Panc1 (cell line): ENCODE data around the gene MTRF1L. TPM values are rescaled to one million over a fixed set of nuclear protein-coding genes. Genes with fewer than 3 reads are reported as not detected.

ENCODE experiments used
- ATAC-seq: fragments of 200-7000 bp; cut with Tn5 transposase; 2 replicates; pipeline ENCODE4 v1.9.1; 2020; ENCODE audit warnings: mild to moderate bottlenecking, moderate library complexity
- BruUV-seq: library from RNA; stranded (reverse); fragments of 400-500 nt; replicated peaks from 2 replicates; lab custom pipeline; 2021; lab: Mats Ljungman, UMichigan
- CTCF ChIA-PET: fragments of 300-600 bp; sonication (Branson Sonifier 250); formaldehyde crosslinking; loops from one replicate; lab custom pipeline; 2022; ENCODE audit warnings: antibody characterized with exemption; lab: Charles Lee
- POLR2A ChIA-PET: fragments of 300-600 bp; sonication (Branson Sonifier 250); formaldehyde crosslinking; loops from one replicate; lab custom pipeline; 2022; ENCODE audit warnings: antibody characterized with exemption; lab: Charles Lee
- DNase-seq: peaks from one replicate; pipeline ENCODE4 v3.0.0-alpha.2; 2010; ENCODE audit warnings: low read depth, low spot score
- H3K27ac ChIP-seq: 2 replicates; pipeline ENCODE4 v1.5.1; 2011; ENCODE audit warnings: mild to moderate bottlenecking, low read length, inconsistent platforms
- H3K27me3 ChIP-seq: fragments of 200-500 bp; sonication (Bioruptor generic); 2 replicates; pipeline ENCODE4 v1.6.0; 2014; ENCODE audit warnings: low read length, inconsistent platforms; ENCODE audit not compliant: control insufficient read depth, insufficient read depth
- H3K36me3 ChIP-seq: fragments of 200-500 bp; sonication (Bioruptor generic); 2 replicates; pipeline ENCODE4 v1.5.1; 2014; ENCODE audit warnings: inconsistent platforms, mild to moderate bottlenecking, low read length, moderate library complexity; ENCODE audit not compliant: control insufficient read depth, insufficient read depth
- H3K4me1 ChIP-seq: 2 replicates; pipeline ENCODE4 v1.5.1; 2011; ENCODE audit warnings: inconsistent platforms, mild to moderate bottlenecking, low read length, moderate library complexity; ENCODE audit not compliant: control insufficient read depth, insufficient read depth
- H3K4me3 ChIP-seq, 2 experiments: 2 replicates each; pipeline ENCODE4 v1.5.1; 2011 to 2012; ENCODE audit warnings: low read depth in 2 of 2, low read length in 2 of 2, mild to moderate bottlenecking in 2 of 2, inconsistent platforms in 1 of 2, moderate library complexity in 1 of 2
- H3K9me3 ChIP-seq: fragments of 200-500 bp; sonication (Bioruptor generic); 2 replicates; pipeline ENCODE4 v1.5.1; 2014; ENCODE audit warnings: low read depth, mild to moderate bottlenecking, inconsistent platforms, low read length, moderate library complexity; ENCODE audit not compliant: control insufficient read depth, insufficient read depth
- CTCF ChIP-seq: fragments of 450-650 bp; IDR thresholded peaks from 2 replicates; pipeline ENCODE4 v1.5.1; 2017; ENCODE audit warnings: mild to moderate bottlenecking
- POLR2AphosphoS5 ChIP-seq: IDR thresholded peaks from 2 replicates; pipeline ENCODE4 v1.6.1; 2012; ENCODE audit warnings: mild to moderate bottlenecking, low read depth, low read length, moderate library complexity
- REST ChIP-seq, 2 experiments: IDR thresholded peaks; 2 replicates each; pipeline ENCODE4 v1.6.1; 2011 to 2012; ENCODE audit warnings: low read depth in 2 of 2, control low read depth in 1 of 2, low read length in 1 of 2, mild to moderate bottlenecking in 1 of 2, moderate library complexity in 1 of 2; ENCODE audit not compliant: insufficient read depth in 1 of 2
- SIN3A ChIP-seq: IDR thresholded peaks from 2 replicates; pipeline ENCODE4 v1.6.1; 2012; ENCODE audit warnings: low read depth, mild to moderate bottlenecking, low read length, moderate library complexity, borderline replicate concordance; ENCODE audit not compliant: insufficient read depth
- TCF7L2 ChIP-seq: IDR thresholded peaks from 2 replicates; pipeline ENCODE4 v1.6.1; 2011; ENCODE audit warnings: mild to moderate bottlenecking, low read depth, low read length, inconsistent platforms
- in situ Hi-C: cut with HindIII; loops from 2 replicates; pipeline ENCODE4 v1.10.0; 2016; ENCODE audit warnings: low sequenced_read_pairs, low pct_unique_long_range_greater_than_20kb
- intact Hi-C: fragments of 100-400 bp; cut with micrococcal nuclease; formaldehyde crosslinking; loops from one replicate; pipeline ENCODE4 v1.10.0; 2022; ENCODE audit not compliant: unreplicated experiment
- total RNA-seq: library from RNA; stranded (reverse); gene quantifications from one replicate; pipeline ENCODE4 v1.2.1, GENCODE V29; 2021; ENCODE audit not compliant: unreplicated experiment

MTRF1L gene
- total RNA-seq, 1 experiment from 2014 or later = 22.7 TPM

GRCh38 chr6:152978058-152978457 lies 24.5 kb downstream of the MTRF1L start:
- H3K27ac ChIP-seq = no peak overlapping the region
- CTCF ChIA-PET = no interaction called here
- peaks cover 56% of the 10 kb centered on the region for H3K36me3 ChIP-seq
- H3K4me1 ChIP-seq = peaks cover 43% of the 10 kb centered on the region
- in situ Hi-C loops = no loop called here
- H3K27me3 ChIP-seq = no peaks in the 10 kb centered on the region
- DNase-seq (no peak), ATAC-seq (no peak)
- H3K9me3 ChIP-seq = no peaks in the 10 kb centered on the region
- intact Hi-C loops = no loop called here
- no peak overlapping the region for H3K4me3 ChIP-seq
- POLR2A ChIA-PET = interaction anchor here (0.6 to 0.7 kb wide), 2 partner anchors 291 to 1287 kb away, joined by 3 to 10 read pairs; no protein-coding TSS in a partner anchor
- BruUV-seq = no TSS peak
- no peak for TF ChIP-seq TCF7L2
- no peak for TF ChIP-seq CTCF
- TF ChIP-seq POLR2AphosphoS5 = no peak
- no peak for TF ChIP-seq SIN3A
- no peak for TF ChIP-seq REST (IDR thresholded peaks at IDR 0.05; ENCODE audit: insufficient read depth in 1 of 2, low read depth in 2 of 2, low read length in 1 of 2)

GRCh38 chr6:152977556-152977955 lies 25.0 kb downstream of the MTRF1L start:
- Histone ChIP-seq H3K4me1 (peaks cover 43% of the 10 kb centered on the region), H3K27ac (peak overlapping the region; percentile 17; the same call in 1 of the 2 replicates), H3K36me3 (peaks cover 60% of the 10 kb centered on the region), H3K4me3 (no peak overlapping the region), H3K27me3 (no peaks in the 10 kb centered on the region), H3K9me3 (no peaks in the 10 kb centered on the region)
- TF ChIP-seq TCF7L2 (no peak), POLR2AphosphoS5 (no peak), CTCF (no peak), SIN3A (no peak), REST (IDR thresholded peaks at IDR 0.05; ENCODE audit: insufficient read depth in 1 of 2, low read depth in 2 of 2, low read length in 1 of 2) (no peak)
- in situ Hi-C loops = no loop called here
- ATAC-seq = no peak
- intact Hi-C loops = no loop called here
- DNase-seq = no peak
- POLR2A ChIA-PET = interaction anchor here (0.6 kb wide), 1 partner anchor 290 kb away, joined by 3 read pairs; no protein-coding TSS in a partner anchor
- CTCF ChIA-PET = no interaction called here
- no TSS peak for BruUV-seq
